K562 (cell line): Measurements from ENCODE around the gene PPM1L. TPM values are rescaled to one million over a fixed set of nuclear protein-coding genes. Genes with fewer than 3 reads are reported as not detected.

Experiments used
- ATAC-seq: fragments of 200-7000 bp; cut with Tn5 transposase; 3 replicates; pipeline ENCODE4 v1.9.1; 2020; ENCODE audit warnings: moderate library complexity
- BruUV-seq: library from RNA; stranded (reverse); fragments of 400-500 nt; replicated peaks from 2 replicates; lab custom pipeline; 2021; lab: Mats Ljungman, UMichigan
- CTCF ChIA-PET: fragments of 300-600 bp; formaldehyde crosslinking; extraction: SDS; loops from one replicate; lab custom pipeline; 2021; ENCODE audit warnings: low intra/inter-chr PET ratio; lab: Yijun Ruan, JAX
- POLR2A ChIA-PET: fragments of 300-600, 350-650 bp; sonication (Branson Sonifier 250); formaldehyde crosslinking; extraction: SDS; loops from one replicate; lab custom pipeline; 2021; ENCODE audit warnings: antibody characterized with exemption, inconsistent platforms; lab: Yijun Ruan, JAX
- DNase-seq, 4 experiments: peaks; one replicate each; pipeline versions ENCODE4 v3.0.0 to v3.0.0-alpha.2; 2011 to 2018; ENCODE audit warnings: low spot score in 3 of 4, mixed read lengths in 3 of 4; ENCODE audit errors: extremely low read depth in 1 of 4
- FAIRE-seq: peaks from 2 replicates; lab custom pipeline; 2011; peaks lifted over from hg19 to GRCh38; lab: Jason Lieb, UNC
- H2AFZ ChIP-seq: 2 replicates; pipeline ENCODE4 v1.6.0; 2011; ENCODE audit warnings: low read depth, low read length, control low read depth, inconsistent platforms
- H3K27ac ChIP-seq: fragments of 200-600 bp; 3 replicates; pipeline ENCODE4 v1.8.0; 2011; ENCODE audit warnings: low read depth, mild to moderate bottlenecking, control low read depth, inconsistent platforms, low read length, moderate library complexity, mixed read lengths; ENCODE audit errors: extremely low read depth
- H3K27me3 ChIP-seq, 2 experiments: fragments of 300-600 bp in 1 of 2; 2 replicates in 1 of 2; 3 replicates in 1 of 2; pipeline versions ENCODE4 v1.6.0 to v1.8.0; 2011; ENCODE audit warnings: inconsistent platforms in 2 of 2, low read length in 2 of 2, mild to moderate bottlenecking in 1 of 2, mixed read lengths in 1 of 2, moderate library complexity in 1 of 2; ENCODE audit not compliant: control insufficient read depth in 2 of 2, insufficient read depth in 2 of 2
- H3K36me3 ChIP-seq: fragments of 300-600 bp; 3 replicates; pipeline ENCODE4 v1.8.0; 2011; ENCODE audit warnings: mild to moderate bottlenecking, low read length, inconsistent platforms; ENCODE audit not compliant: control insufficient read depth, insufficient read depth
- H3K4me1 ChIP-seq, 2 experiments: fragments of 200-600 bp in 1 of 2; replicated peaks in 1 of 2; 2 replicates in 1 of 2; 3 replicates in 1 of 2; pipeline versions ENCODE4 v1.5.1 to v1.8.0; 2011; ENCODE audit warnings: inconsistent platforms in 2 of 2, low read length in 2 of 2, mild to moderate bottlenecking in 1 of 2, mixed read lengths in 1 of 2, moderate library complexity in 1 of 2; ENCODE audit not compliant: control insufficient read depth in 2 of 2, insufficient read depth in 2 of 2
- H3K4me2 ChIP-seq: 2 replicates; pipeline ENCODE4 v1.6.1; 2011; ENCODE audit warnings: low read length, control low read depth, inconsistent platforms, mixed read lengths; ENCODE audit not compliant: insufficient read depth
- H3K4me3 ChIP-seq: fragments of 200-600 bp; sonication (generic), shearing (Covaris generic); 2 replicates; pipeline ENCODE4 v1.5.1; 2016; ENCODE audit warnings: control low read depth, inconsistent platforms
- H3K79me2 ChIP-seq: fragments of 200-600 bp; 3 replicates; pipeline ENCODE4 v1.8.0; 2011; ENCODE audit warnings: low read length, inconsistent platforms; ENCODE audit not compliant: control insufficient read depth, insufficient read depth
- H3K9ac ChIP-seq, 2 experiments: 2 replicates each; pipeline versions ENCODE4 v1.6.0 to v1.6.1; 2011; ENCODE audit warnings: low read depth in 2 of 2, low read length in 2 of 2, control low read depth in 1 of 2, inconsistent platforms in 1 of 2, mild to moderate bottlenecking in 1 of 2, mixed read lengths in 1 of 2; ENCODE audit not compliant: insufficient read depth in 1 of 2
- H3K9me1 ChIP-seq: one replicate; pipeline ENCODE4 v1.6.0; 2011; ENCODE audit warnings: inconsistent platforms, mild to moderate bottlenecking, low read length, moderate library complexity; ENCODE audit not compliant: control insufficient read depth, insufficient read depth
- H3K9me3 ChIP-seq: replicated peaks from 2 replicates; pipeline ENCODE4 v1.5.1; 2011; ENCODE audit warnings: low read depth, low read length, inconsistent platforms; ENCODE audit not compliant: control insufficient read depth, insufficient read depth
- H4K20me1 ChIP-seq: replicated peaks from 2 replicates; pipeline ENCODE4 v1.6.1; 2011; ENCODE audit warnings: low read length, inconsistent platforms, mixed read lengths; ENCODE audit not compliant: control insufficient read depth, insufficient read depth
- HNRNPK ChIP-seq: fragments of 200-400 bp; formaldehyde crosslinking; IDR thresholded peaks from one replicate; pipeline ENCODE4 v1.6.1; 2018; ENCODE audit warnings: mild to moderate bottlenecking, low read depth, low read length; ENCODE audit not compliant: poor library complexity, severe bottlenecking
- KAT8 ChIP-seq: fragments of 450-650 bp; IDR thresholded peaks from 2 replicates; pipeline ENCODE4 v1.6.1; 2016; ENCODE audit warnings: low read depth, mild to moderate bottlenecking
- MAZ ChIP-seq, 2 experiments: fragments of 450-650 bp in 1 of 2; sonication (generic) in 1 of 2; formaldehyde crosslinking; IDR thresholded peaks in 1 of 2; conservative IDR thresholded peaks in 1 of 2; 2 replicates each; pipeline versions ENCODE4 v1.4.0 to v1.5.0; 2020; ENCODE audit warnings: mild to moderate bottlenecking in 1 of 2, missing genetic modification reagents in 1 of 2
- PCBP1 ChIP-seq: fragments of 200-400 bp; formaldehyde crosslinking; IDR thresholded peaks from 2 replicates; pipeline ENCODE4 v1.6.1; 2018; ENCODE audit warnings: mild to moderate bottlenecking, low read depth, low read length; ENCODE audit not compliant: poor library complexity, severe bottlenecking
- PCBP2 ChIP-seq: fragments of 200-400 bp; formaldehyde crosslinking; IDR thresholded peaks from 2 replicates; pipeline ENCODE4 v1.6.1; 2018; ENCODE audit warnings: low read length, low read depth, mild to moderate bottlenecking, moderate library complexity; ENCODE audit not compliant: poor library complexity, severe bottlenecking
- PTTG1 ChIP-seq: fragments of 450-650 bp; IDR thresholded peaks from 2 replicates; pipeline ENCODE4 v1.6.1; 2016; ENCODE audit warnings: low read depth, mild to moderate bottlenecking, missing genetic modification characterization, missing compliant biosample characterization
- WGBS: fragments of 100-300 bp; shearing (Covaris generic); methylation state at CpG from one replicate; pipeline ENCODE4 v1.1.6; 2016; ENCODE audit warnings: low coverage, mixed read lengths; ENCODE audit not compliant: insufficient coverage; ENCODE audit errors: missing lambda C conversion rate; 5-methylcytosine and 5-hydroxymethylcytosine counted together
- in situ Hi-C: fragments of 300-500 bp; cut with MboI; formaldehyde crosslinking; loops from 4 replicates; pipeline ENCODE4 v1.15.0; 2018; ENCODE audit warnings: inconsistent platforms, mixed read lengths
- intact Hi-C: fragments of 100-400 bp; cut with micrococcal nuclease; formaldehyde crosslinking; loops from 2 replicates; pipeline ENCODE4 v1.14.2; 2022
- polyA plus RNA-seq, 8 experiments: library from polyadenylated mRNA; depleted of rRNA in 4 of 8; stranded (reverse) in 5 of 8; unstranded in 3 of 8; fragments of >200 nt; fragmentation: Nextera tagmentation in 2 of 8; fragmentation: Illumina TruSeq in 1 of 8; extraction: Ambion mirVana in 2 of 8; extraction: Trizol in 1 of 8; gene quantifications; 2 replicates each; pipeline versions ENCODE4 v1.2.1 to v1.2.3, GENCODE V29; 2011 to 2014; ENCODE audit warnings: inconsistent platforms in 1 of 8, missing spikeins in 1 of 8
- total RNA-seq, 7 experiments: library from RNA; depleted of rRNA in 6 of 7; stranded (reverse); fragments of >200 nt in 6 of 7; fragmentation: Illumina TruSeq in 2 of 7; extraction: Trizol in 2 of 7; gene quantifications; 2 replicates each; pipeline versions ENCODE4 v1.2.1 to v1.2.3, GENCODE V29; 2011 to 2021; ENCODE audit warnings: low replicate concordance in 1 of 7
- TF ChIP-seq, protein P1 (sequence below): sonication (generic); formaldehyde crosslinking; IDR thresholded peaks from 2 replicates; pipeline ENCODE4 v1.8.1; 2022; ENCODE audit warnings: missing genetic modification reagents

The PPM1L gene
- total and polyA plus RNA-seq, 9 of the 15 experiments (the other 6 are each of a cell fraction or from before 2014, with no cell fraction given), result 0.01 to 0.41 (median 0.14) TPM

DNA sequence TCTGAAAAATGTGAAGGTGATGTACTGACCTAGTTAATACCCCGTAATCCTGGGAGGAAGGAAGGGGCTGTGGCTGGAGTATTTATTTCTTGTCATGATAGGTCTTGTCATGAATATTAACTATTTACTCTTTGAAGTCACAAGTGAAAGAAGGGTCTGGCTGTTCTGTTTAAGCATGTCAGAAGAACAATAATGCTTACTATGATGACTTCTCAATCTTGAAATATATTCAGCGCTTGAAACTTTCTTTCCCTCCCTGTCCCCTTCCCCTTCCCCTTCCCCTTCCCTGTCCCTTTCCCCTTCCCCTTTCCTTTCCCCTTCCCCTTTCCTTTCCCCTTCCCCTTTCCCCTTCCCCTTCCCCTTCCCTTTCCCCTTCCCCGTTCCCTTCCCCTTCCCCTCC is 153.9 kb downstream of the PPM1L start:
- ATAC-seq (no peak), DNase-seq (no peak)
- H3K9me3 ChIP-seq, result no peaks in the 10 kb centered on the region
- no peaks in the 10 kb centered on the region for H3K79me2 ChIP-seq
- no peaks in the 10 kb centered on the region for H3K4me1 ChIP-seq
- WGBS, result 14% methylated on average over 1 of the region's 3 CpGs
- no peaks in the 10 kb centered on the region for H3K9me1 ChIP-seq
- CTCF ChIA-PET, result no interaction called here
- POLR2A ChIA-PET, result interaction anchor here (0.7 kb wide), 1 partner anchor 13 kb away, joined by 4 read pairs; no protein-coding TSS in a partner anchor
- no peak overlapping the region for H3K27ac ChIP-seq
- TF ChIP-seq KAT8 (no peak), PCBP1 (peak; percentile 82), HNRNPK (peak; percentile 91), PCBP2 (peak; percentile 82), MAZ (CRISPR knock-in tag; conservative IDR thresholded peaks at IDR 0.05 in 1 of 2, IDR thresholded peaks at IDR 0.05 in 1 of 2) (no peak), PTTG1 (tag) (no peak)
- TF ChIP-seq, protein P1, sequence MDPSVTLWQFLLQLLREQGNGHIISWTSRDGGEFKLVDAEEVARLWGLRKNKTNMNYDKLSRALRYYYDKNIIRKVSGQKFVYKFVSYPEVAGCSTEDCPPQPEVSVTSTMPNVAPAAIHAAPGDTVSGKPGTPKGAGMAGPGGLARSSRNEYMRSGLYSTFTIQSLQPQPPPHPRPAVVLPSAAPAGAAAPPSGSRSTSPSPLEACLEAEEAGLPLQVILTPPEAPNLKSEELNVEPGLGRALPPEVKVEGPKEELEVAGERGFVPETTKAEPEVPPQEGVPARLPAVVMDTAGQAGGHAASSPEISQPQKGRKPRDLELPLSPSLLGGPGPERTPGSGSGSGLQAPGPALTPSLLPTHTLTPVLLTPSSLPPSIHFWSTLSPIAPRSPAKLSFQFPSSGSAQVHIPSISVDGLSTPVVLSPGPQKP (CRISPR knock-in tag), result no peak
- TF ChIP-seq, all 486 proteins: peak for 3
- no TSS peak for BruUV-seq
- no peak overlapping the region for H3K9ac ChIP-seq
- no peak overlapping the region for H3K4me2 ChIP-seq
- H4K20me1 ChIP-seq, result no peaks in the 10 kb centered on the region
- H2AFZ ChIP-seq, result no peak overlapping the region
- no peaks in the 10 kb centered on the region for H3K36me3 ChIP-seq
- no peak for FAIRE-seq
- intact Hi-C loops (no loop called here), in situ Hi-C loops (no loop called here)
- no peaks in the 10 kb centered on the region for H3K27me3 ChIP-seq
- H3K4me3 ChIP-seq, result no peak overlapping the region
